NCI-H1417 treated with DMSO at 0.1 percent for 48 hours (cell line): ENCODE measurements around the gene BTBD3.
A peak's percentile ranks its signal among the peaks of the same experiment; 100 is the strongest.

ENCODE experiments used
- DNase-seq: peaks from one replicate; lab custom pipeline; 2025; lab: John Stamatoyannopoulos, UW

The BTBD3 gene

DNA sequence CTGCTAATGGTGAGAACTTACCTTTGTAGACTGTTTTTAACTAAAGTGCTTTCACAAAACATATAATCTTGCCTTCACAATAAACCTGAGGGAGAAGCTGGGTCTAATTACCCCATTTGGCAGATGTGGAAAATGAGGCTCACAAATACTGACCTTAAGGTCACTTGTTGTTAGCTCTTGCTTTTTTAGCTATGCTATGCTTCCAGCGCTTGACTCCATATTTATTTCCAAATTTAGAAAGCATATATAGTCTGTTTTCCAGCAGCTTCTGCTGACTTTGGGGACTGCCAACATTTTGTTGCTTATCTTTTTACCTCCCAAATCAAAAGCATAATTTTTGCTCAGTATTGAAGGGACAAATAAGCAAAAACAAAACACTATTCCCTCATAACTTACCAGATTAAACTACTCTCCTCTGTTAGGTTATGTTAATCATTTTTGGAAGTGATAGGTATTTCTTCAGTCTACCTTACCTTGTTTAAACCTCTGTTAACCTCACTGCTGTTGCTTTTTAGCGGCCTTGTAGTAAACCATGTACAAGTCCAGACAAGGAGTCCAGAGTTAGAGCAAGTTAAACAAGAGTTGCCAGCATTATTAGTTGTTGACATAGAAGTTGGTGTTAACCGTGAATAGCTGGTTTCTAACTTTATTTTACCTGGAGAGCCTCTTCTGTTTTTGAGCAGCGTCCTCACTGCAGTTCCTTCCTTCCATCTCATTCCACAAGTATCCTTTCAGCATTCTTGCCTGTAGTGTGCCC, 4.9 kb upstream of the BTBD3 start:
- no peak for DNase-seq

DNA sequence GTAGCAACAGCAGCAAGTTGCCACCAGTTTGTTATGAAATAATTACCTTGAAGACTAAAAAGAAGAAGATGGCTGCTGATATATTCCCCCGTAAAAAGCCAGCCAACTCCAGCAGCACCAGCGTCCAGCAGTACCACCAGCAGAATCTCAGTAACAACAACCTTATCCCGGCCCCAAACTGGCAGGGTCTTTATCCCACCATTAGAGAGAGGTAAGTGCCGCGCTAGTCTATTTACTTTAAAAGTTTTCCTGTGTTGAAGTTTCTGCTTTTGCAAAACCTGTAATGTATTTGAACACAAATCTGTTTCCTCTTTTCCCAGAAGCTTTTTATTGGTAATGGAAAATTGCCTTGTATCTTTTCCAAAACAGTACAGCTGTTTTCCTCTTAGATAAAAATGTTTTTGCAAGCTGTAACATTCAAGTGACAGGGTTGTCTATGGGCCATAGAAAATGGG, 725 bp downstream of the BTBD3 start:
- no peak for DNase-seq

GRCh38 chr20:11918981-11919380, 1.3 kb downstream of the BTBD3 start:
- peak; percentile 88 for DNase-seq

- no peak for DNase-seq
Observed at GRCh38 chr20:11919581-11919980, 1.9 kb downstream of the BTBD3 start.

DNA sequence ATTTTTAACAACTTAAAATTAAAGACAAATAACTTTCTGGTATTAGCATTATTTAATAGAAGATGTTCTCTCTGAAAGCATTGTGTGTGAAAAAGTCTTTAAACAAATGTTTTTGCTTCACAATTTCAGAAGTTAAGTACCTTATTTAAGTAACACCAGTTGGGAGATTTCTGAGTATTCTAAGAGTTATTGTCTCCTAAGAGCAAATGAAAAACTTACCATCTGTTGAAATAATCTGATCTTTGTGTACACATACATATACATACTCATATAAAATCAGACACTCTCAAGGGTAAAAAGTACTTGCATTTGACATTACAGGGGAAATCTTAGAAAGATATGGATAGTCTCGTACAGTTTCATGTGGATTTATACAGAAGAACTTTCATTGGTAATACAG, 2.4 kb downstream of the BTBD3 start:
- DNase-seq: no peak

DNA sequence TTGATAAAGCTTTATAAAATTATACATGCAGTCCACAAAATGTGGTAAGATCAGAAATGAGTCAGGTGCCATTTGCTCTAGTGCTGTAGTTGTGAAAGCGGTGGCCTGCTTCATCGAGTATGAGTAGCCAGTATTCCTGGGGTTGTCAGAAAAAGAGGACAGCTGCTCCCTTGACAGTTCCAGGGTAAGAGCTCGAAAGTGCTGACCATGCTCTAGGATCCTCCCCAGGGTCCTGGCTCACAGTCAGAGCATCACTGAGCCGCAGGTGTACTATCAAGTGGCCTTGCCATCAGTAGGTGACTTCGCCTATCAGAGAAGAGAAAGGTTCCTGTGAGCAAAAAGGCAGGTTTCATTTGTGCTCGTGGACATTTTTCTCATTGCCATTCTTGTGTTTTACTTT, 3.6 kb downstream of the BTBD3 start:
- peak; percentile 37 for DNase-seq

GRCh38 chr20:11922561-11922960, 4.9 kb downstream of the BTBD3 start:
- DNase-seq: no peak

DNA sequence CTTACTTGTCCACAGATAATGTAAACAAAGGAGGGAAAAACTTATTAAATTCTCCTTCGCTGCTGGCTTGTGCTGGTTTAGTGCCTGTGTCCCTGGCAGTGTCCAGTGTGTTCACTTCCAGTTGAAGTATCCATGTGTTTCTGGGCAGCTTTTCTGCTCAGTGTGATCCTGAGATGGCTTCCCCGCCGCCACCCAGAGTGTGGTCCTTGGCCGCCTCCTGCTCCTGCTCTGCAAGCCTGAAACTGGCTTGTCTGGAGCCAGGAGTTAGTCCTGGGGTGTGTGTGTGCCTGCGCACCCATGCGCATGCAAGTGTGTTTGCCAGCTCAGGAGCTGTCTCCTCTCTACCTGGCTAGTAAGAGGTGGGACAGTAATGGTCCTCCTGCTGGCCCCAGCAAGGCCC, 7.2 kb downstream of the BTBD3 start:
- DNase-seq: no peak

- DNase-seq: no peak
Observed at GRCh38 chr20:11926292-11926998, 8.8 kb downstream of the BTBD3 start.

- no peak for DNase-seq
Observed at GRCh38 chr20:11929947-11930346, 12.3 kb downstream of the BTBD3 start.

- DNase-seq: no peak
Observed at GRCh38 chr20:11935212-11936154, 17.8 kb downstream of the BTBD3 start.

DNA sequence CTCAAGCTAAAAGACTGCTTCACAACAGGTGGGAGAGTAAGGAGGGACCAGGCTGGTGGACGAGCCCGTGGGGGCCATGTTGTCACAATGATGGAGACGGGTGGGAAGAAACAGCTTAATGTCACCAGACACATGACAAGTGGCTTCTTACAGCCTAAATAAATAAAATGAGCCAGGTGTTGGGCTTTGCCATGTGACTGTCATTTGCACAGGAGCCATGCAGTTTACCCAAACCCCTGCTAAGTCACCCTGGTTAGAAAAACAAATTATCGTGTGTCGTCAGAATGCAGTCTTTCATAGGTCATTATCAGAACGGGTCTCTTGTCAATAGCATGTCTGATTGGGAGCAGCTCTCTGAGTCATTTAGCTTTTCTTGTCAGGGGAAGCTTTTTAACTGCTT, 18.5 kb downstream of the BTBD3 start:
- peak; percentile 99 for DNase-seq

DNA sequence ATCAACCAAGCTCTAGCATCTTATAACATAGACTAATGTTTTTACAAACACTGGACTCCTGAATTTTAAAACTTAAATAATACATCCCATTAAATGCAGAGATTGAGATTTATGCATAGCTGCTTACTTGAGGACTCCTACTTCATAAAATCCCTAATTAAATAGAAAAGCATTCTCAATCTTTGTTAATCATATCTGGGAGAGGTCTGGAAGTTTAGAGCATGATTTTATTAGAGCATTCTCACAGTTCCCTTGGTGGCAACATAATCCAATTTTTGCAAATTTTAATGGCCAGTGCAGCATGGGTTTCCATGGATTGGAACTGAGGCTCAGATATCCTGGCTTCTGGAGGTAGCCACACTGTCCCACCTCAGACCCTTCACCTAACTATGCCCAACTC, 19.5 kb downstream of the BTBD3 start:
- no peak for DNase-seq

- DNase-seq: no peak
Observed at GRCh38 chr20:11941593-11942246, 24.0 kb downstream of the BTBD3 start.

DNA sequence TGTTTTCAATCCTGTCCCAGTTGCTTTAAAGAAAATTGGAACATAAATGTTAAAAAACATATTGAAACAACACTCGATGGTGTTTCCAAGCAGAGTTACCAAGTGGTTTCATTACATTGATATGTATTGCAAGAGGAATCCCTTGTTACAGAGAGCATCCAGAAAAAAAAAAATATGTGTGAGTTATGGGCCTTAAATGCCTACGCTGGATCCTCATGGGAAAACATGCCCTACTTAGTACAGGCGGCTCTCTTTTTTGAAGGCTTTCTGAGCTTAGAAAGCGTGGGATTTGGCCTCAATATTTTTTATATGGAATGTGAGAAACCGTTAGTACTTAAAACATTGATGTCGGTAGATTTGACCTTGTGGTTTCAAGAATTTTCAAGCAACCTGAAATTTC, 26.1 kb downstream of the BTBD3 start:
- DNase-seq: no peak

GRCh38 chr20:11948806-11949205, 31.1 kb downstream of the BTBD3 start:
- DNase-seq: no peak

GRCh38 chr20:11949711-11950110, 32.0 kb downstream of the BTBD3 start:
- DNase-seq: no peak

- no peak for DNase-seq
Observed at GRCh38 chr20:11951696-11952095, 34.0 kb downstream of the BTBD3 start.

GRCh38 chr20:11952639-11953038, 34.9 kb downstream of the BTBD3 start:
- no peak for DNase-seq

- no peak for DNase-seq
Observed at GRCh38 chr20:11957911-11958310, 40.2 kb downstream of the BTBD3 start.

- DNase-seq: no peak
Observed at GRCh38 chr20:11958855-11959254, 41.2 kb downstream of the BTBD3 start.

DNA sequence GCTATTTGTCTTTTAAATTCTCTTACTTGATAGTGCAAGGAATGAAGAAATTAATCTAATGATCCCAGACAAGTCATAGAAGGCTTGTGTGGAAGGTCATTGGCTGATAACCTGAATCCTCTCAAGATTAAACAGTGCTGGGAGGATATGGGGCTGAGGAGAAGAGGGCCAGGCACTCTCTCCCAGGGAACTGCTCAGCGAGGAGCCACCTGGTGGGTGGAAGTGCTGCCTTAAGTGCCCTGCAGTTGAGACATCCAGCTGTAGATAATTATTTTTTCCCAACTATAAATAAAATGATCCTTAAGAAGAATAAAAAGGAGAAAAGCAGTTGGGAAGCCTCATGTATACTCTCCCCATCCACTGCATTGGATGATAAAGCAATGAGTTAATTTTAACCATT, 47.9 kb downstream of the BTBD3 start:
- DNase-seq: no peak
